CD14-positive monocyte (primary cell): Measurements from ENCODE around the gene PPP1R13B. TPM values are rescaled to one million over a fixed set of nuclear protein-coding genes. Genes with fewer than 3 reads are reported as not detected.

Experiments used
- DNase-seq, 3 donors: peaks; one replicate each; pipeline ENCODE4 v3.0.0-alpha.2; 2011 to 2022
- H2AFZ ChIP-seq: 2 replicates; pipeline ENCODE4 v1.6.0; 2012; ENCODE audit warnings: mild to moderate bottlenecking, low read depth, low read length, inconsistent platforms; ENCODE audit not compliant: insufficient read depth, poor library complexity, severe bottlenecking
- H3K27ac ChIP-seq, 2 donors: 1 replicate in 1 of 2; 2 replicates in 1 of 2; pipeline ENCODE4 v1.5.1; 2012 to 2013; ENCODE audit warnings: low read length in 2 of 2, control low read depth in 1 of 2, inconsistent platforms in 1 of 2, low read depth in 1 of 2, mild to moderate bottlenecking in 1 of 2
- H3K27me3 ChIP-seq, 2 donors: one replicate each; pipeline versions ENCODE4 v1.6.0 to v1.6.1; 2011 to 2013; ENCODE audit warnings: low read length in 2 of 2; ENCODE audit not compliant: control insufficient read depth in 2 of 2, insufficient read depth in 2 of 2
- H3K36me3 ChIP-seq, 2 donors: replicated peaks in 1 of 2; 1 replicate in 1 of 2; 2 replicates in 1 of 2; pipeline versions ENCODE4 v1.5.1 to v1.6.1; 2012 to 2013; ENCODE audit warnings: low read length in 2 of 2, control low read depth in 1 of 2, inconsistent platforms in 1 of 2, mild to moderate bottlenecking in 1 of 2; ENCODE audit not compliant: insufficient read depth in 2 of 2, control insufficient read depth in 1 of 2
- H3K4me1 ChIP-seq, 2 donors: 1 replicate in 1 of 2; 2 replicates in 1 of 2; pipeline versions ENCODE4 v1.5.1 to v1.6.1; 2012 to 2013; ENCODE audit warnings: low read length in 2 of 2, control low read depth in 1 of 2, inconsistent platforms in 1 of 2, mild to moderate bottlenecking in 1 of 2, moderate library complexity in 1 of 2; ENCODE audit not compliant: insufficient read depth in 2 of 2, control insufficient read depth in 1 of 2
- H3K4me2 ChIP-seq: replicated peaks from 2 replicates; pipeline ENCODE3; 2012; ENCODE audit warnings: low read length, moderate library complexity, mild to moderate bottlenecking; ENCODE audit not compliant: poor library complexity, severe bottlenecking; ENCODE audit errors: extremely low read depth
- H3K4me3 ChIP-seq, 3 experiments: fragments of 200-600 bp in 1 of 3; sonication (generic) in 1 of 3; replicated peaks in 1 of 3; 1 replicate in 2 of 3; 2 replicates in 1 of 3; pipeline ENCODE4 v1.5.1; 2011 to 2013; ENCODE audit warnings: low read length in 3 of 3, mild to moderate bottlenecking in 3 of 3, control low read depth in 2 of 3, low read depth in 2 of 3, inconsistent platforms in 1 of 3, moderate library complexity in 1 of 3
- H3K79me2 ChIP-seq: 2 replicates; pipeline ENCODE4 v1.6.0; 2012; ENCODE audit warnings: mild to moderate bottlenecking, control low read depth, inconsistent platforms, low read length, moderate library complexity; ENCODE audit not compliant: insufficient read depth
- H3K9ac ChIP-seq: 2 replicates; pipeline ENCODE4 v1.6.0; 2017; ENCODE audit warnings: low read length, mild to moderate bottlenecking; ENCODE audit not compliant: insufficient read depth, poor library complexity, severe bottlenecking
- H3K9me3 ChIP-seq, 2 donors: replicated peaks in 1 of 2; 1 replicate in 1 of 2; 2 replicates in 1 of 2; pipeline versions ENCODE4 v1.5.1 to v1.6.1; 2012 to 2013; ENCODE audit warnings: low read length in 2 of 2, control low read depth in 1 of 2; ENCODE audit not compliant: control insufficient read depth in 1 of 2, insufficient read depth in 1 of 2
- H4K20me1 ChIP-seq: 2 replicates; pipeline ENCODE4 v1.6.0; 2012; ENCODE audit warnings: mild to moderate bottlenecking, low read length, control low read depth, moderate library complexity; ENCODE audit not compliant: insufficient read depth
- H3K27ac Mint-ChIP-seq, 7 donors: one replicate each; pipeline ENCODE4 v1.8.0; 2020; ENCODE audit warnings: mild to moderate bottlenecking in 7 of 7, mixed read lengths in 7 of 7, moderate library complexity in 6 of 7, inconsistent platforms in 2 of 7
- H3K27me3 Mint-ChIP-seq, 3 donors: one replicate each; pipeline ENCODE4 v1.8.0; 2021 to 2022; ENCODE audit warnings: low read depth in 3 of 3, mild to moderate bottlenecking in 3 of 3, mixed read lengths in 3 of 3, moderate library complexity in 3 of 3, inconsistent platforms in 1 of 3
- H3K36me3 Mint-ChIP-seq, 2 donors: one replicate each; pipeline ENCODE4 v1.8.0; 2020; ENCODE audit warnings: mixed read lengths in 2 of 2, inconsistent platforms in 1 of 2, mild to moderate bottlenecking in 1 of 2
- H3K4me1 Mint-ChIP-seq: one replicate; pipeline ENCODE4 v1.8.0; 2020; ENCODE audit warnings: mild to moderate bottlenecking, mixed read lengths
- H3K4me3 Mint-ChIP-seq, 2 donors: one replicate each; pipeline ENCODE4 v1.8.0; 2020; ENCODE audit warnings: mild to moderate bottlenecking in 2 of 2, mixed read lengths in 2 of 2, moderate library complexity in 1 of 2
- H3K9me3 Mint-ChIP-seq, 7 donors: one replicate each; pipeline ENCODE4 v1.8.0; 2020 to 2022; ENCODE audit warnings: mixed read lengths in 7 of 7, mild to moderate bottlenecking in 6 of 7, moderate library complexity in 6 of 7, inconsistent platforms in 2 of 7
- WGBS: methylation state at CpG from one replicate; pipeline ENCODE4 v1.1.5; 2013; ENCODE audit warnings: missing lambda C conversion rate; ENCODE audit not compliant: insufficient coverage; 5-methylcytosine and 5-hydroxymethylcytosine counted together
- intact Hi-C, 2 donors: fragments of 100-400 bp; cut with micrococcal nuclease; formaldehyde crosslinking; loops; one replicate each; pipeline versions ENCODE4 v1.15.0 to v1.15.1; 2023
- polyA plus RNA-seq, 3 donors: library from polyadenylated mRNA; depleted of rRNA in 1 of 3; unstranded in 2 of 3; stranded (reverse) in 1 of 3; fragments of 300-500 nt in 2 of 3; fragments of >200 nt in 1 of 3; fragmentation: Illumina TruSeq in 2 of 3; gene quantifications; 1 replicate in 2 of 3; 2 replicates in 1 of 3; pipeline ENCODE4 v1.2.3, GENCODE V29; 2012 to 2021
- TF ChIP-seq, protein P1 (sequence below): fragments of 200-600 bp; IDR thresholded peaks from one replicate; pipeline ENCODE4 v1.8.0; 2022; ENCODE audit warnings: antibody characterized with exemption, mild to moderate bottlenecking

The PPP1R13B gene
- polyA plus RNA-seq, 3 donors = 0.48 to 1.1 (median 0.99) TPM

DNA sequence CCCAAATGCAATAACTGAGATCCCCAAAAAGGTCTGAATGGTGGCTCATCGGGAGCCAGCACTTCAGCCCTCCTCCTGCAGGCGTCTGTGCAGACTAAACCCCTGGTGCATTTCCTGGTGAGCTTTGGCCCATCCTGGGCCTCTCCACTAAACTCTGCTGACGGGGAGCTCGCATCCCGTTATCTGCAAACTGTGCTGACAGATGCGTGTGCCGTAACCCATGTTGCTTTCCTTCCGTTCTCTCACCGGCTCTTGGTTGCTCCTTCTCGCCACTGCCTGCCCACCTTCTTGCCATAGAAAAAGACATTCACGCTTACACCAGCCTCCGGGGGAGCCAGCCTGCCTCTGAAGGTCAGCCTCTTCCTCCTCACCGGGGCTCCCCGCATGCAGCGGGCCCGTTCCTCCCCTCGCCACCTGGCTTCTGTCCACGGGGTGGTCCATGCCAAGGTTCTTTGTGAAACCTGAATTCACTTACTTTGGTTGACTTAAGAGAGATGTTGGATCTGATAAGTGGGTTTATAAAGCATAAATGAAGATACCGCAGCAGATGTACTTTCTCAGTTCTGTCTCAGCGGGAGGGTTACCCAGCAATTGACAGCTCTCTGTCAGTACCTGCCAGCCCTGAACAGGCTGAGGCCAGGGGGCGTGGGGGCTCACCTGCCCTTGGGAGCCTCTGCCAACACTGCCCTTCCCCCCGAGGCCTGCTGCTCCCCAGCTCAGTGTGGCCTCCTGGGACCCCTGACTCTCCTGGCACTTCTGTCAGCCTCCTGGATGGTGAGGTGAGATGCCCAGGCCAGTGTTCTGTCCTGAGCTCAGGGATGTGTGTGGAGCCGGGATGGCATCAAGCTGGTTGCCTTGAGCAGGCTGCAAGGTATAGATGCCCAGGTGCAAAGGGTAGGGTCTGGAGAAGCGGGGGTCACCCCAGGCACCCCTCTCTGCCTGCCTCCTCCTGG, 117.6 kb downstream of the PPP1R13B start:
- no peak overlapping the region for H3K4me3 Mint-ChIP-seq
- DNase-seq = no peak
- no peaks in the 10 kb centered on the region for H3K4me1 ChIP-seq
- no peaks in the 10 kb centered on the region for H3K9me3 Mint-ChIP-seq
- peaks cover 6% of the 10 kb centered on the region for H4K20me1 ChIP-seq
- H3K36me3 Mint-ChIP-seq = peaks cover 35 to 71% of the 10 kb centered on the region in 2 donors
- TF ChIP-seq, protein P1, sequence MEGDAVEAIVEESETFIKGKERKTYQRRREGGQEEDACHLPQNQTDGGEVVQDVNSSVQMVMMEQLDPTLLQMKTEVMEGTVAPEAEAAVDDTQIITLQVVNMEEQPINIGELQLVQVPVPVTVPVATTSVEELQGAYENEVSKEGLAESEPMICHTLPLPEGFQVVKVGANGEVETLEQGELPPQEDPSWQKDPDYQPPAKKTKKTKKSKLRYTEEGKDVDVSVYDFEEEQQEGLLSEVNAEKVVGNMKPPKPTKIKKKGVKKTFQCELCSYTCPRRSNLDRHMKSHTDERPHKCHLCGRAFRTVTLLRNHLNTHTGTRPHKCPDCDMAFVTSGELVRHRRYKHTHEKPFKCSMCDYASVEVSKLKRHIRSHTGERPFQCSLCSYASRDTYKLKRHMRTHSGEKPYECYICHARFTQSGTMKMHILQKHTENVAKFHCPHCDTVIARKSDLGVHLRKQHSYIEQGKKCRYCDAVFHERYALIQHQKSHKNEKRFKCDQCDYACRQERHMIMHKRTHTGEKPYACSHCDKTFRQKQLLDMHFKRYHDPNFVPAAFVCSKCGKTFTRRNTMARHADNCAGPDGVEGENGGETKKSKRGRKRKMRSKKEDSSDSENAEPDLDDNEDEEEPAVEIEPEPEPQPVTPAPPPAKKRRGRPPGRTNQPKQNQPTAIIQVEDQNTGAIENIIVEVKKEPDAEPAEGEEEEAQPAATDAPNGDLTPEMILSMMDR = no peak
- H3K27ac ChIP-seq = no peak overlapping the region
- no peaks in the 10 kb centered on the region for H3K9me3 ChIP-seq
- H3K27ac Mint-ChIP-seq = peak overlapping the region in 1 of 7 donors; percentile 16
- intact Hi-C loops = no loop called here
- H2AFZ ChIP-seq = no peak overlapping the region
- no peak overlapping the region for H3K9ac ChIP-seq
- H3K4me2 ChIP-seq = no peak overlapping the region
- WGBS = 85% methylated on average over 24 of the region's 24 CpGs
- H3K4me1 Mint-ChIP-seq = no peaks in the 10 kb centered on the region
- no peaks in the 10 kb centered on the region for H3K79me2 ChIP-seq
- H3K27me3 ChIP-seq = no peaks in the 10 kb centered on the region
- peaks cover 53 to 66% of the 10 kb centered on the region in 2 donors for H3K36me3 ChIP-seq
- peaks cover 0 to 2% (median 2%) of the 10 kb centered on the region in 3 donors for H3K27me3 Mint-ChIP-seq
- H3K4me3 ChIP-seq = no peak overlapping the region

DNA sequence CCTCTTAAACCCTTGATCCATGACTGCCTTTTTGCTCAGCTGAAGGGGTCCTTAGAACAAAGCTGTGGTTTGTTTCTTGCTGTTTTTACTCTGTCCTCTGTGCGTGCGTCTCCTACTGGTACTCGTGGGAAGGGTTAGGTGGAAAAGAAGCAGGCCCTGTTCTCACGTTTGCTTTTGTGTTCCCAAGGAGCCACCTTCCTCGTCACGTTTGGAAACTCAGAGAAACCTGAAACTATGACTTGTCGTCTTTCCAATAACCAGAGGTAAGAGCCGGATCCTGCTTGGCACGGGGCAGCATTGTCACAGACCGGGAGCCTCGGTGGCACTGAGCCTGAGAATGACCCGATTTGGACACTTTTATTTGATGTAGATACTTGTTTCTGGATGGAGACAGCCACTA, 118.7 kb downstream of the PPP1R13B start:
- no peaks in the 10 kb centered on the region for H3K4me1 Mint-ChIP-seq
- Histone ChIP-seq H3K4me3 (no peak overlapping the region), H3K4me1 (no peaks in the 10 kb centered on the region), H3K79me2 (no peaks in the 10 kb centered on the region), H3K36me3 (peaks cover 50 to 62% of the 10 kb centered on the region in 2 donors), H3K9ac (no peak overlapping the region), H3K27ac (no peak overlapping the region), H3K27me3 (no peaks in the 10 kb centered on the region), H3K9me3 (no peaks in the 10 kb centered on the region), H4K20me1 (peaks cover 6% of the 10 kb centered on the region), H3K4me2 (no peak overlapping the region), H2AFZ (no peak overlapping the region)
- TF ChIP-seq, protein P1 = no peak
- intact Hi-C loops = no loop called here
- H3K27me3 Mint-ChIP-seq = peaks cover 0 to 2% (median 2%) of the 10 kb centered on the region in 3 donors
- H3K9me3 Mint-ChIP-seq = no peaks in the 10 kb centered on the region
- peaks cover 29 to 62% of the 10 kb centered on the region in 2 donors for H3K36me3 Mint-ChIP-seq
- no peak overlapping the region for H3K4me3 Mint-ChIP-seq
- DNase-seq = no peak
- H3K27ac Mint-ChIP-seq = peak overlapping the region in 1 of 7 donors; percentile 46
- 95% methylated on average over 6 of the region's 12 CpGs for WGBS
